HG03097 (cell line): ENCODE measurements around the gene STRIP1.

Experiments used
- ATAC-seq: cut with Tn5 transposase; IDR thresholded peaks from one replicate; pipeline ENCODE4 v1.9.1; 2021; ENCODE audit not compliant: unreplicated experiment, low FRiP score

The STRIP1 gene

GRCh38 chr1:110050602-110051261 lies 16.3 kb downstream of the STRIP1 start:
- ATAC-seq = no peak

- no peak for ATAC-seq
These were observed 16.8 kb downstream of the STRIP1 start for GRCh38 chr1:110051262-110051648.

DNA sequence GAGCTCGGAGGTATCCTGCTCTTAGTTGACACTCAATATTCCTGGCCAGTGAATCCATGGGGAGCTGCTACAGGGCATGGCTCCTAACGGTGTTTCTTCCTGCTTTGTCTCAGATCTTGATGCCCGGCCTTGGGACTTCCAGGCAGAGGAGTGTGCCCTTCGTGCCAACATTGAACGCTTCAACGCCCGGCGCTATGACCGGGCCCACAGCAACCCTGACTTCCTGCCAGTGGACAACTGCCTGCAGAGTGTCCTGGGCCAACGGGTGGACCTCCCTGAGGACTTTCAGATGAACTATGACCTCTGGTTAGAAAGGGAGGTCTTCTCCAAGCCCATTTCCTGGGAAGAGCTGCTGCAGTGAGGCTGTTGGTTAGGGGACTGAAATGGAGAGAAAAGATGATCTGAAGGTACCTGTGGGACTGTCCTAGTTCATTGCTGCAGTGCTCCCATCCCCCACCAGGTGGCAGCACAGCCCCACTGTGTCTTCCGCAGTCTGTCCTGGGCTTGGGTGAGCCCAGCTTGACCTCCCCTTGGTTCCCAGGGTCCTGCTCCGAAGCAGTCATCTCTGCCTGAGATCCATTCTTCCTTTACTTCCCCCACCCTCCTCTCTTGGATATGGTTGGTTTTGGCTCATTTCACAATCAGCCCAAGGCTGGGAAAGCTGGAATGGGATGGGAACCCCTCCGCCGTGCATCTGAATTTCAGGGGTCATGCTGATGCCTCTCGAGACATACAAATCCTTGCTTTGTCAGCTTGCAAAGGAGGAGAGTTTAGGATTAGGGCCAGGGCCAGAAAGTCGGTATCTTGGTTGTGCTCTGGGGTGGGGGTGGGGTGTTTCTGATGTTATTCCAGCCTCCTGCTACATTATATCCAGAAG lies 19.4 kb downstream of the STRIP1 start:
- ATAC-seq = no peak

- ATAC-seq = no peak
These were observed 21.3 kb downstream of the STRIP1 start for GRCh38 chr1:110055493-110056284.

DNA sequence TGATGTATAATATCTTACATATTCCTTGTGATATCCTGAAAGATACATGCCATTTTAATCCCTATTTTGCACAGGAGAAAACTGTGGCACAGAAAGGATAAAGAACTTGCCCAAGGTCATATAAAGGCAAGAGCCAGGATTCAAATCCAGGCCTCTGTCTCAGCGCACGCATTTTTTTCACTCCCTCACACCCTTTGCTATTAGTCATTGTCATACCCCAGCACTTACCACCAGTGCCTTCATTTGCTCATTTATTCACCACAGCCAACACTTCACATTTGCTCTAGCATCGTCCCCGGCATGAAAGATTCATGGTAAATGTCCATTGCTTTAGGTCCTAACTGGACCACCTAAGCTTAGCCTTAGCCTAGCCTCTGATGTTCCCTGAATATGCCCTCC lies 21.9 kb downstream of the STRIP1 start:
- ATAC-seq = no peak

DNA sequence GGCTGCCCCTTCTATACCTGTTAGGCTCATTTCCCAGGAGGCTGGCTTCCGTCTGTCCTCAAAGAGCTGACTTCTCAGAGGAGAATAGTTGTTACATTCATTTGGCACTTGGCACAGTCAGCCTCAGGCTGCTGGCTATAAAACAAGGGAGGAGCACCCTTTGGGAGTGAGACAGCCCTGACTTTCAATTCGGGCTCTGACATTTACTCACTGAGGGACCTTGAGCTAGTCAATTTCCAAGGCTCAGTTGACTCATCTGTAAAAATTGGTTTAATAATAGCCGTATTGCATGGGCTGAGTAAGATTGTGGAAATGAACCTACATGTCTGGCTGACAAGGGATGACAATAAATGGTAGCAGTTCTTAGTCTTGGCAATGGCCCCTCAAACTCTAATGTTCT lies 22.4 kb downstream of the STRIP1 start:
- no peak for ATAC-seq

- ATAC-seq = no peak
These were observed 23.6 kb downstream of the STRIP1 start for GRCh38 chr1:110057963-110058518.

- no peak for ATAC-seq
These were observed 24.2 kb downstream of the STRIP1 start for GRCh38 chr1:110058591-110058990.

GRCh38 chr1:110059133-110059863 lies 24.9 kb downstream of the STRIP1 start:
- no peak for ATAC-seq

DNA sequence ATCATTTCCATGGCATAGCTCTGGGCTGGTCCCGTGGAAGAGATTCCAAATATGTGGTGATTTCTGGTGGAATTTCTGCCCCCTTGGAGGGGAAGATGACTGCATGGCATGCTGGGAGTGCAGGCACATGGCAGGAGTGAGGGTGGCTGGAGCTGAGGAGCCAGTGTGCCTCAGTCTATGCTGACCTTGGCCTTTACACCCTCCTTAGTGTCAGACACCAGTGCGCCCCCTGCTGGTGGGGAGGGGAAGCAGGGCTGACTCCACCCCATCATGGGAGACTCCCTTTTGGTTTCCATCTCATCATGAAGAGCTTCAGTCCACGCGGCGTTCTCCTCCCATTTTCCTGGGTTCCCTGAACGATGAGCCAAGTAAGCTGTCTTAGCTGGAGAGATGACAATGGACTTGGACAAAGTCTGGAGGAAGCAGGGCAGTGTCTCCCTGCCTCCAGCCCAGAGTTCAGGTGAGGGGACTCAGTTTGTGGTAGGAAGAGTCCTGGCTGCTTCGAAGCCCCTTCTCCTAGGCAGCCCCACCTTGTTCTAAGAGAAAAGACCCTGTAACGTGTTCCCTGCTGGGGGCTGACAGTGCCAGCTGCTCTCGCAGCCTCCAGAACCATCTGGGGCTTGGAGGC lies 25.7 kb downstream of the STRIP1 start:
- ATAC-seq = no peak

GRCh38 chr1:110060662-110061060 lies 26.2 kb downstream of the STRIP1 start:
- ATAC-seq = no peak

GRCh38 chr1:110061341-110061740 lies 26.9 kb downstream of the STRIP1 start:
- ATAC-seq = no peak

- no peak for ATAC-seq
These were observed 28.2 kb downstream of the STRIP1 start for GRCh38 chr1:110062612-110063011.

- ATAC-seq = no peak
These were observed 29.4 kb downstream of the STRIP1 start for GRCh38 chr1:110063781-110064180.

DNA sequence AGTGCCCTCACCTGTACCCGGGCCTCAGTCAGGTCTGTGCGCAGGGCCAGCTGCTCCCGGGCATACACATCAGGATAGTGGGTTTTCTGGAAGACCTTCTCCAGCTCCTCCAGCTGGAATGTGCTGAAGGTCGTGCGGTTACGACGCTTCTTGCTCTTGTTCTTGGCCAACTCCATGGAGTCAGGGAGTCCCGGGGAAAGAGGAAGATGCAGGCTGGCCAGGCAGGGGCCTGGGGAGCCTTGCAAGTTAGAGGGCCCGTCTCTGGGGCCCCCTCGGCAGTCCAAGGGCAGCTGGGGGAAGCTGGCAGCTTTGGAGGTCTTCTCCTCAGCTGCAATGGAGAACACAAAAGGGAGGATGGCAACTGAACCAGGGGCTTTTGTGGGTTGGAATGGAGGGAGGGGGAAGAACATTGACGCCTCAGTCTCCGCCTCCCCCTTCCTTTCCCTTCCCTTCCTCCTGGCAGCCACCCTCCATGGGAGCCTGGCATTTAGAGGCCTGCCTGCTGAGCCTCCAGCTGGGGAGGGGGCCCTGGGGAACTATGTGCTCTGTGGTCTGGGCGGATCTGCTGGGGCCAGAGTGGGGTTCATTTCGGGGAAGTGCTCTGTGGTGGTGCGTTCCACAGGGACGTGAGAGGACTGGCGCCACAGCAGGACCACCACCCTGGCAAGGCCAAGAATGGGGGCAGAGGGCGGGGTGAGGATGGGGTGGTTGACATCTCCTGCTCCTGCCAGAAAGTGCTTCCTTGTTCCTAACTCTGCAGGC lies 30.3 kb downstream of the STRIP1 start:
- no peak for ATAC-seq

DNA sequence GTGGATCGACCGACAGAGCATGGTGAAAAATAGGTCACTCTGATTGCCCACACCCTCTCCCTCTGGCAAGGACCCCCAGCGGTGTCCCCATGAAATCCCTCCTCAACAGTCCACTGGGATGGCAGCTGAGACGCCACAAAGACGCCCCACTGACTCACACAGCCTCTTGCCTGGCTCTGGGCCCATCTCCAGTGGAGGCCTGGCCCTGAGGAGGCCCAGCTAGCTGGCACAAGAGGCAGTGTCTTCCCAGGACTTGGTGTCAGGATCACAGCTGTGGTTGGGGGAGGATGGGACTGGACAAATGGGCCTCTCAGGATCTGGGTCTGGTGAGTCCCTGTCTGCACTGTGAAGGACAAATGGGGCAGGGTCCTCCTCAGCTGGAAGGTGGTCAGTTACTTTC lies 31.4 kb downstream of the STRIP1 start:
- ATAC-seq = no peak

DNA sequence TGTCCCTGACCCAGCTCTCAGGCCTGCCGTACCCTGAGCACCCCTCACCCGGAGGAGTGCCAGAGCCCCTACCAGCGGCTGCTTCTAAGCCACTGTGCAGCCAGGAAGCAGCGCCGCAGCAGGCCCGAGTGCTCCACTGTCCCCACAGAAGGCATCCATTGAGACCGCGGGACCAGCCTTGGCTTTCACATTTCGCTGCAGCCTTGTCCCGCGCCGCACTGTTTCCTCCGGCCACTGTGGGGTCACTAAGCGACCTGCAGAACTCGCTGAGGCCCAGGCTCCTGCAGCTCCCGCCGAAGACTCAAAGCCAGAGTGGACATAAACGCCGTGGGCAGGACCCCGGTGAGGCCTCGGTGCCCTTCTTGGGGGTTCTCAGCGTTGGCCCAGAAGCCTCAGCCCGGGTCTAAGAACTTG lies 33.1 kb downstream of the STRIP1 start:
- ATAC-seq = no peak

DNA sequence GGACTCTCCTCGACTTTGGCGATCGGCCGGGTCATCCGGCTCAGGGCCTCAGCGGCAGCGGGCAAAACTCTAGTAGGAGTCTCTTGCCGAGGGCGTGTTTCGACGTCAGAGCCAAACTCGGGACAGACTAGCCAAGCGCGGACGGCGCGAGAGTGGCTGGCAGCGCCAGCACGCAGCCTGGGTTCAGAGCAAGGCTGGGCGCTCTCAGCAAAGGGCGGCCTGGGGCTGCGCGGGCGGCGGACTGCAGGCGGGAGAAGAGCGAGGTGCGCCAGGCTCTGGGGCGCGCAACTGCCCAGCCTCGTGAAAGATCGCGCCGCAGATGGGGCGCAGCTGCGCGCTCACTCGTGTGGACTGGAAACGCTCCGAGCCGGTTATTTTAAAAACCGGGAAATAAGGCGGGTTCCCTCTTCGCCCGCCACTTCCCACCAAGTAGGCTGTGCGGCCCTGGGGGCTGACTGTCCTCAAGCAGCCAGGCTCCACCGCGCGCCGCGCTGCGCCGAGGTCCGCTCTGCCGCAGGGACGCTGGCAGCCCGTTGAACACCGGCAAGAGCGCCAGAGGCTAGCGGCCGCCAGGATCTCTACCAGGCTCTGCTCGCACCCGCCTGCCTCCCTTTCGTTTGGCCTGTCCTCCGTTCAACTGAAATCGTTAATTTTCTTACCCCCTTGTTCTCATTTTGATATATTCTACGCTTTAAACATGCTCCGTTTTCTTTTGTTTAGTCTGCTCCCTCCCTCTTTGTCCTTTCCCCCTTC lies 33.6 kb downstream of the STRIP1 start:
- ATAC-seq = no peak
